Nephron progenitor cell (in vitro differentiated cells): ENCODE measurements around the gene ADAM10.

Source experiments
- DNase-seq: peaks from one replicate; pipeline ENCODE4 v3.0.0; 2021
- H3K27ac Mint-ChIP-seq: 2 replicates; pipeline ENCODE4 v1.8.0; 2021; ENCODE audit warnings: mild to moderate bottlenecking, moderate library complexity, mixed read lengths
- H3K27me3 Mint-ChIP-seq: 2 replicates; pipeline ENCODE4 v1.8.0; 2021; ENCODE audit warnings: mild to moderate bottlenecking, low read depth, mixed read lengths; ENCODE audit not compliant: poor library complexity
- H3K36me3 Mint-ChIP-seq: 2 replicates; pipeline ENCODE4 v1.8.0; 2021; ENCODE audit warnings: low read depth, mixed read lengths
- H3K4me1 Mint-ChIP-seq: 2 replicates; pipeline ENCODE4 v1.8.0; 2021; ENCODE audit warnings: mixed read lengths
- H3K4me3 Mint-ChIP-seq: 2 replicates; pipeline ENCODE4 v1.8.0; 2021; ENCODE audit warnings: mild to moderate bottlenecking, moderate library complexity, mixed read lengths
- H3K9me3 Mint-ChIP-seq: 2 replicates; pipeline ENCODE4 v1.8.0; 2021; ENCODE audit warnings: mild to moderate bottlenecking, moderate library complexity, mixed read lengths
- TF ChIP-seq, protein P1 (sequence below): fragments of 200-600 bp; sonication (generic); IDR thresholded peaks from 2 replicates; pipeline ENCODE4 v1.5.0; 2021; ENCODE audit warnings: antibody characterized with exemption

The ADAM10 gene

DNA sequence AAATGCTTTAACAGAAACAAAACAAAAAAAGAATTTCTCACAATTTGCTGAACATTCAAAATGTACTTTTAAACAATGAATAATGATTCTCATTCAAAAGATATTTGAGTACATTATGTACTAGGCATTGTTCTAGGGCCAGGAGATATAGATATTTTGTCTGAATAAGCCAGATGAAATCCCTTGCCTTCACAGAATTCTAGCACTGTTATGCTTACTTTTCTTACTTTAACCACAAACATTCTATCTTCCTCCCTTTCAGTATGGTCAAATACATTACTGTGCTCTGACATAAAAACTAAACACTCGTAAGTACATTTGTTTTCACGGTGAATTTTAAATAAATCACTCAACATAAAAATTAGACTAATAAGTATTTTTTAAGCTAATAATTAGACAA is 116.7 kb downstream of the ADAM10 start:
- Mint-ChIP-seq H3K9me3 (no peaks in the 10 kb centered on the region), H3K27ac (peak overlapping the region; percentile 30), H3K27me3 (no peaks in the 10 kb centered on the region), H3K4me3 (no peak overlapping the region), H3K36me3 (peaks cover 54% of the 10 kb centered on the region), H3K4me1 (no peaks in the 10 kb centered on the region)
- TF ChIP-seq, protein P1, sequence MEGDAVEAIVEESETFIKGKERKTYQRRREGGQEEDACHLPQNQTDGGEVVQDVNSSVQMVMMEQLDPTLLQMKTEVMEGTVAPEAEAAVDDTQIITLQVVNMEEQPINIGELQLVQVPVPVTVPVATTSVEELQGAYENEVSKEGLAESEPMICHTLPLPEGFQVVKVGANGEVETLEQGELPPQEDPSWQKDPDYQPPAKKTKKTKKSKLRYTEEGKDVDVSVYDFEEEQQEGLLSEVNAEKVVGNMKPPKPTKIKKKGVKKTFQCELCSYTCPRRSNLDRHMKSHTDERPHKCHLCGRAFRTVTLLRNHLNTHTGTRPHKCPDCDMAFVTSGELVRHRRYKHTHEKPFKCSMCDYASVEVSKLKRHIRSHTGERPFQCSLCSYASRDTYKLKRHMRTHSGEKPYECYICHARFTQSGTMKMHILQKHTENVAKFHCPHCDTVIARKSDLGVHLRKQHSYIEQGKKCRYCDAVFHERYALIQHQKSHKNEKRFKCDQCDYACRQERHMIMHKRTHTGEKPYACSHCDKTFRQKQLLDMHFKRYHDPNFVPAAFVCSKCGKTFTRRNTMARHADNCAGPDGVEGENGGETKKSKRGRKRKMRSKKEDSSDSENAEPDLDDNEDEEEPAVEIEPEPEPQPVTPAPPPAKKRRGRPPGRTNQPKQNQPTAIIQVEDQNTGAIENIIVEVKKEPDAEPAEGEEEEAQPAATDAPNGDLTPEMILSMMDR: no peak
- no peak for DNase-seq

DNA sequence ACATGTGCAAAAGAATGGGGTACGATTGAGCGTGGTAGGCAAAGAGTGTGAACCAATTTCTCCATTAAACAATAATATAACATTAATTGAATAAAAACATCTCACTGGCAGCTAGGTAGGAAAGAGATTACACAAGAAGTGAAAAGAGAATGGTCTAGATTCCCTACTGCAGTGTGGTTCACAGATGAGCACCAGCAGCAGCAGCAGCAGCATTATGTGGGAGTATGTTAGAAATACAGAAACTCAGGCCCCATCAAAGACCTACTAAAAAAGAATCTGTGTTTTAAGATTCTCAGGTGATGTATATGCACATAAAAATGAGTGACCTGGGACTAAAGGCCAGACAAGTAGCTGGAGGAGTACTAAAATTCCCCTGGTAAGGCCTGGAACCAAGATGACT is 118.2 kb downstream of the ADAM10 start:
- H3K27ac Mint-ChIP-seq: no peak overlapping the region
- no peaks in the 10 kb centered on the region for H3K4me1 Mint-ChIP-seq
- TF ChIP-seq, protein P1: no peak
- no peak overlapping the region for H3K4me3 Mint-ChIP-seq
- no peaks in the 10 kb centered on the region for H3K27me3 Mint-ChIP-seq
- H3K36me3 Mint-ChIP-seq: peaks cover 58% of the 10 kb centered on the region
- no peak for DNase-seq
- H3K9me3 Mint-ChIP-seq: no peaks in the 10 kb centered on the region

DNA sequence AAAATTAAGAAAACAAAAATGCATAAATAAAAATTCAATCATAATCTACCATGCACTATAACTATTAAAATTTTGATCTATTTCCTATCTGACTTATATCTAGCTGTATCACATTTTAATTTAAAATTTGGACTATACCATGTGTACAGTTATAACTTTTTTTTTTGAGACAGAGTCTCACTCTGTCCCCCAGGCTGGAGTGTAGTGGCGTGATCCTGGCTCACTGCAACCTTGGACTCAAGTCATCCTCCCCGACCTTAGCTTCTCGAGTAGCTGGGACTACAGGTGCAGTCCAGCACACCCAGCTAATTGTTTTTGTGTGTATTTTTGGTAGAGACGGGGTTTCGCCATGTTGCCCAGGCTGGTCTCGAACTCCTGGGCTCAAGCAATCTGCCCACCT is 119.9 kb downstream of the ADAM10 start:
- no peak overlapping the region for H3K27ac Mint-ChIP-seq
- no peaks in the 10 kb centered on the region for H3K27me3 Mint-ChIP-seq
- H3K4me1 Mint-ChIP-seq: no peaks in the 10 kb centered on the region
- H3K4me3 Mint-ChIP-seq: no peak overlapping the region
- H3K9me3 Mint-ChIP-seq: no peaks in the 10 kb centered on the region
- DNase-seq: no peak
- H3K36me3 Mint-ChIP-seq: peaks cover 71% of the 10 kb centered on the region
- TF ChIP-seq, protein P1: no peak

DNA sequence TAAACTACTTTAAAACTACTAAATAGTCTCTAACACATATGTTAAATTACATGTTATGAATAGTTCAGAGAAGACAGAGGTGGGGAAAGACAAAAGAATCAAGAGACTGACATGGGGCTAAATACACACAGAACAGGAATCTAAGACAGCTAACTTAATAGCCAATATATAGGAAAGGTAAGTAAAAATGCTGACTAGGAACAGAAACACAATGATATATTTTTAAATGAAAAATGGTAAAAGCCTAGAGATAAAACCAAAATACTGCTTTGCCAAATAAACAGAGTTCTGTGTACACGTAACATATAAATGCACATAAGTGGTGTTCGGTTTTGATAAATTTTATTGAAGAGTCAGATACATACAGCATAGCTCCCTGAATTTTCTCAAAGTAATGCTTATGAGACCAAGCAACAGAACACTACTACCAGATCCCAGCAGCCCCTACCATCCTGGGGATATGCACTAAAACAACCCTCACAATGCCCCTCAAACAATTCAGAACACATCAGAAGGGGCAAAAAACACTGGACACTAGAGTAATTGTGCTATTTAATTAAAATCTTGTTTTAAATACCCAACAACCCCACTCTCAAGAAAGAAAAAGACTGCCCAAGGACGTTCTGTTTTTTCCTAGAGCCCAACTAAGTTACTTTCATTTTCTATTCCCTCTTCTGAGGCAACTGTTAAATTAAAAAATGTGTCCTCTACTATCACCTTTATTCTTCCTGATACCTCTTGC is 121.1 kb downstream of the ADAM10 start:
- Mint-ChIP-seq H3K27ac (no peak overlapping the region), H3K9me3 (peaks cover 3% of the 10 kb centered on the region), H3K4me3 (no peak overlapping the region), H3K27me3 (no peaks in the 10 kb centered on the region), H3K36me3 (peaks cover 66% of the 10 kb centered on the region), H3K4me1 (no peaks in the 10 kb centered on the region)
- no peak for DNase-seq
- TF ChIP-seq, protein P1: no peak

DNA sequence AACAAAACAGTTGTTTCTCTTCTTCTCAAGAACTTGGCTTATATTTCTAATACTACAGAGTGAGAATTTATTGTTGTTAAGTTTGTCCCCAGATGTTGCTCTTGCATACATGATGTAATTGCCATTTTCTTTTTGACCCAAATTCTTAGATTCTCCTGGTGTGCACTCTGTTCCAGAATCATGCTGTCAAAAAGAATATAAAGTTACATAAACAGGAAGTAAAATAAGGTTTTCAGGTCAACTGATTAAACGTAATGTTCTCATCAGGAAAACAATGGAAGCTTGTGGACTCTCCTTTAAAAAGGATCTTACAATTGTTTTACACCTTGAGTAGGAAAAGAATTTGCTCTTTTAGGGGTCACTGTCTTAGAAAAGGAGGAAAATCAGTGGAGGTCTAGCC is 121.8 kb downstream of the ADAM10 start:
- H3K27ac Mint-ChIP-seq: peak overlapping the region; percentile 27

More for the DNA sequence above, 121.8 kb downstream of the ADAM10 start:
- Mint-ChIP-seq H3K27me3 (no peaks in the 10 kb centered on the region), H3K4me1 (no peaks in the 10 kb centered on the region), H3K9me3 (peaks cover 6% of the 10 kb centered on the region), H3K36me3 (peaks cover 69% of the 10 kb centered on the region), H3K4me3 (no peak overlapping the region)
- TF ChIP-seq, protein P1: no peak
- no peak for DNase-seq
